ENCODE data around the gene STRIT1. TPM values are rescaled to one million over a fixed set of nuclear protein-coding genes. Genes with fewer than 3 reads are reported as not detected.

Gene STRIT1
- total RNA-seq, 1 experiment from 2014 or later = not detected

DNA sequence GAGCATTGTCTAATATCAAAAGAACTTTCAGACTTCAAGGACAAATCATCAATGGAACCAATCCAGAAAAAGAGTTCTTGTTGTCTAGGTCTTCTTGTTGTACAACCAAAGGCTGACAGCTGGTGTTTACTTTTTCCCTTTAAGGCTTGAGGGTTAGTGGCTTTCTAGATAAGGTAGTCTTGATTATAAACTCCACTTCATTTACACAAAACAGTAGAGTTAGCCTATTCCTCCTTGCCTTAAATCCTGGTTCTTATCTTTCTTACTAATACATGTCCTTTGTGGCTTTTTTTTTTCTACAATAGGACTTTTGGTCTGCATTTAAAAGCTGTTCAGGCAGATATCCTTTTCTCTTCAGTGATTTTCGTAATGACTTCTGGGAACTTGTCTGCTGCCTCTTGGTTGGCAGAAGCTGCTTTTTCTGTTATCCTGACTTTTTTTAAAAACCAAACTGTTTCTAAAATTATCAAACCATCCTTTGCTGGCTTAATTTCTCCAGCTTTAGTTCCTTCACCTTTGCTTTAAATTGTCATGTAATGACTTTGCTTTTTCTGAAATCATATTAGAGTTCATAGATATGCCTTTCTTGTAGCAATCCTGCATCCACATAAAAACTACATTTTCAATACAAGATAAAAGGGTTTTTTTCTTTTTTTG lies 44.8 kb downstream of the STRIT1 start:
- Histone ChIP-seq H3K36me3 (no peaks in the 10 kb centered on the region), H3K4me3 (no peak overlapping the region), H3K9me3 (peaks cover 7% of the 10 kb centered on the region; the same call in 1 of the 2 replicates), H3K27me3 (no peaks in the 10 kb centered on the region)
- no peak for DNase-seq

GRCh38 chr3:155244699-155245098 lies 48.8 kb downstream of the STRIT1 start:
- Histone ChIP-seq H3K27me3 (no peaks in the 10 kb centered on the region), H3K4me3 (no peak overlapping the region), H3K9me3 (peaks cover 5% of the 10 kb centered on the region; the same call in 1 of the 2 replicates), H3K36me3 (no peaks in the 10 kb centered on the region)
- no peak for DNase-seq

DNA sequence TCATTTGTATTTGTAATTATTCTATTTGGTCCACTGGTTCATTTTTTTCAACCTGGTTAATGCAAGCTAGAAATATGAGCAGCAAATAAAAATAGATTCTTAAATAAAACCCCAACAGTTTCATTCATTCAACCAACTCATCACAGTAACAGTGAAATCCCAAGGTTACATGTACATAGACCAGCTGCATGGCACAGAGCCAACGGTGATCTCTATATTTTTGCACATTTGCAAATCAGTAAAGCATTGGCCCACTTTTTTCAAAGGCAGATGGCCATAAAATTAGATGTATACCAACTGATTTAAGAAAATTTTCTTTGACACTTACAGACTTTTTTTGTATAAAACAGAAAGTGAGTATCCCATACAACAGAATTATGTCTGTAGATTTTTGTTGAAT lies 49.3 kb downstream of the STRIT1 start:
- H3K4me3 ChIP-seq = no peak overlapping the region
- H3K27me3 ChIP-seq = no peaks in the 10 kb centered on the region
- peaks cover 2% of the 10 kb centered on the region; the same call in 1 of the 2 replicates for H3K9me3 ChIP-seq
- DNase-seq = no peak
- no peaks in the 10 kb centered on the region for H3K36me3 ChIP-seq

GRCh38 chr3:155243512-155243921 lies 50.0 kb downstream of the STRIT1 start:
- Histone ChIP-seq H3K9me3 (peaks cover 2% of the 10 kb centered on the region; the same call in 1 of the 2 replicates), H3K36me3 (no peaks in the 10 kb centered on the region), H3K27me3 (no peaks in the 10 kb centered on the region), H3K4me3 (no peak overlapping the region)
- peak; percentile 23 for DNase-seq

- H3K4me3 ChIP-seq = no peak overlapping the region
- DNase-seq = peak; percentile 18
- no peaks in the 10 kb centered on the region for H3K9me3 ChIP-seq
- H3K36me3 ChIP-seq = no peaks in the 10 kb centered on the region
- H3K27me3 ChIP-seq = no peaks in the 10 kb centered on the region
Observed at GRCh38 chr3:155242342-155242741, 51.1 kb downstream of the STRIT1 start.

DNA sequence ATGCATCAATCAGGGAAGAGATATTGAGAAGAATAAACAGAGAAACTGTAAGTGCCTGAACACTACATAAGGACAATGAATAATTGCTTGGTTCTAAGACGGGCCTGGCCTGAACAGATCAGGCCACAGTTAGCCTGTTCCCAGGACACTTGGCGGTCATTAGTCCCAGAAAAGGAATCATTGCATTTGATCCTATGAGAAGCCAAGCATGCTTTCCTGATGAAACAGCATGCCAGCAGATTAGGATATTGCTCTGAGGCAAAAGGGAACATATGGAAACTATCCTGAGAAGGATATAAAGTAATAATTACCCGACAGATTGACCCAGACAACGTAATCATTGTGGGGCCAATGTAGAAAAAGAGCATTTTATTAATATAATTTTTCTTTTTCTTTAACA lies 51.9 kb downstream of the STRIT1 start:
- no peak for DNase-seq
- H3K27me3 ChIP-seq = no peaks in the 10 kb centered on the region
- H3K9me3 ChIP-seq = no peaks in the 10 kb centered on the region
- no peaks in the 10 kb centered on the region for H3K36me3 ChIP-seq
- H3K4me3 ChIP-seq = no peak overlapping the region

Other genes with a start within 250 kb of the STRIT1 start
- 0.07 and 0.47 TPM in 2 replicates for gene MME, start 213.4 kb downstream of the STRIT1 start, total RNA-seq (2014; rRNA removed; shearing (Covaris generic); ENCODE audit: low replicate concordance)